Jurkat, Clone E6-1 (cell line): ENCODE data around the gene ARF3.
"Not testable (repeated sequence)": the region's sequence is repeated elsewhere in the genome, so short reads cannot be mapped to it uniquely, and the experiment has no call there.

Experiments
- DNase-seq: peaks from one replicate; pipeline ENCODE4 v3.0.0-alpha.2; 2011; ENCODE audit warnings: low read depth, low spot score
- H3K4me3 ChIP-seq: 2 replicates; pipeline ENCODE4 v1.5.1; 2011; ENCODE audit warnings: mild to moderate bottlenecking, low read length, control low read depth, moderate library complexity

Gene ARF3

DNA sequence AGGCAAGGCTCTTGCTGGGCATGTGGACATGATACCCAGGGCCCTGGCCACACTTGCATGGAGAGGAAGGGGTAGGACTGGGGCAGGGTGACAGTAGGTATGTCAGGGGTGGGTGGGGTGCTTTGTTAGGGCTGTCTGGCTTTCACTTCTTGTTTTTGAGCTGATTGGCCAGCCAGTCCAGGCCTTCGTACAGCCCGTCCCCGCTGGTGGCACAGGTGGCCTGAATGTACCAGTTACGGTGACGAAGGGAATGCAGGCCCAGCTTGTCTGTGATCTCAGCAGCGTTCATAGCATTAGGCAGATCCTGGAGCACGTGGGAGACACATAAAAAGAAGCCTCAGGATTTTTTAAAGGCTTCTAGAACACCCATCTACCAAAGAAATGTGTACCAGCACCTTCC is 18.5 kb downstream of the ARF3 start:
- no peak overlapping the region for H3K4me3 ChIP-seq
- DNase-seq = no peak

GRCh38 chr12:48937170-48937569 is 20.1 kb downstream of the ARF3 start:
- DNase-seq = no peak
- H3K4me3 ChIP-seq = no peak overlapping the region

GRCh38 chr12:48936379-48936979 is 20.8 kb downstream of the ARF3 start:
- DNase-seq = peak; percentile 57
- H3K4me3 ChIP-seq = no peak overlapping the region

DNA sequence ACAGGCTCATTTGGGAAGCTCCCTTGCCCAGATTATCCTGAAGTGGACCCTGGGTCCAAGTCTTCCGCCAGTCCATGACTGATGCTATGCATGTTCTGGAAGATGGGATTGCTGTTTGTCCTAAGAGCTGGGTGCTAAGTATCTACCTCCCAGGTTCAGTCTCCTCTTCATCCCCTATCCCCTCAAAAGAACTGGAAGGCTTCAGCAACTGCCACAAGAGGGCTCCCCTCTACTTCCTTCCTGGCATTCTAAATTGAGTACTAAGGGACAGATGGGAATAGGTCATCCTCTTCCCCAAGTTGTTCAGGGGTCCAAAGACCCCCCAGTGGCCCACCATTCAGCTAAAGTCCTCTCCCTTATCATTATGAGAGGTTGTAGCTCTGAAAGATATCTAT is 23.0 kb downstream of the ARF3 start:
- no peak overlapping the region for H3K4me3 ChIP-seq
- DNase-seq = no peak

DNA sequence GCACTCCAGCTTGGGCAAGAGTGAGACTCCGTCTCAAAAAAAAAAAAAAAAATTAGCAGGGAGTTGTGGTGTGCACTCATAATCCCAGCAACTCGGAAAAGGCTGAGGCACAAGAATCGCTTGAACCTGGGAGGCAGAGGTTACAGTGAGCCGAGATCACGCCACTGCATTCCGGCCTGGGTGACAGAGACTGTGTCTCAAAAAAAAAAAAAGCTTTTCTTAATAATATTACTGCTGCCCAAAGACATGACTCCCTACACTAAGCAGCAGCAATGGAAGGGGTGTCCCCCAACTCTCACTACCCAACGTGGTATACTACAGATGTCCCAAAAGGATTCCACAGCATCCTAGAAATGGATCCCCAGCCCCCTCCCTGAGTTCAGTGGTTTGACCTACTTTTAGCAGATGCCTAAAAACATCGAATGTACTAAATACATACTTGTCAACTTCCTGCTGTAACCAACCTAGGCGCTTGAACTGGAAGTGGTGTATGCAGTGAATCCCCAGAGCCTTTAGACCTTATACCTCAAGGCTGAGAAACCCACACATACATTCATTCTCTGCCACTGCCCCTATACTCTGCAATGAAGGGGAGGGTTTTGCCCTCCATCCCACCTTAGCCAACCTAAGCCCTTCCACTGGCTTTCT is 23.5 kb downstream of the ARF3 start:
- H3K4me3 ChIP-seq = no peak overlapping the region
- DNase-seq = no peak

DNA sequence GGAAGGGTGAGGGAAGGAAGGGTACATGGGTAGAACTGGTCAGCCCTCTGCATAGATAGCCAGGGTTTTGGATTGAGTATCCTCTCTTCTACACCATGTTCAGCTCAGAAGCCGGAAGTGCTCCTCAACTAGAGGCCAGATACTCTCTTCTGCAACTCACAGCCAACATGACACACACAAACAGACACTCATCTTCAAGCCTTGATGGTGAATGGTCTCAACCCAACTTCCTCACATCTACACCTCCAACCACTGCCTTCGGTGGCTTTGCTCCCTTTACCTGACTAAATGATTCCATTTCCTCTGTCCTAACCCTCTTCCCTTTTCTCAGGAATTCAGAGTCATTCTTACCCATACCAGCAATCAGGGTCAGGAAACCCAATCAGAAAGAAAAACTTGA is 24.4 kb downstream of the ARF3 start:
- no peak overlapping the region for H3K4me3 ChIP-seq

DNA sequence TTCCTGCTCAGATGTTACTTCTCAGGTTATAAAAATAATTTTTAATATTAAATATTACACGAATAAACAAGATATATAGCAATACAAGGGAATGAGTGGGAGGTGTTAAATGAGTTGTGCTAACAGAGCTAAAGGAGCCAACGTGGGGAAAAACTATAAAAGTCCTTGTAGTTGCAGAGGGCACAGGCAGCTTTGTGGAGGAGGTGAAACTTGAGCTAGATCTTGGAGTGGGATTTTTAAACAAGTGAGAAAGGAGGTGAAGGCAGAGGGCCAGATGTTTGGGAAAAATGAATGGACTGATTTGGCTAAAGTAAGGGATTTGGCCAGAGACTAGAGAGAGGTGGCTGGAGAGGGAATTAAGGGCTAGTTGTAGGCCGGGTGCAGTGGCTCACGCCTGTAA is 26.8 kb downstream of the ARF3 start:
- H3K4me3 ChIP-seq = no peak overlapping the region
- DNase-seq = no peak

More for the DNA sequence above, 24.4 kb downstream of the ARF3 start:
- DNase-seq = no peak

DNA sequence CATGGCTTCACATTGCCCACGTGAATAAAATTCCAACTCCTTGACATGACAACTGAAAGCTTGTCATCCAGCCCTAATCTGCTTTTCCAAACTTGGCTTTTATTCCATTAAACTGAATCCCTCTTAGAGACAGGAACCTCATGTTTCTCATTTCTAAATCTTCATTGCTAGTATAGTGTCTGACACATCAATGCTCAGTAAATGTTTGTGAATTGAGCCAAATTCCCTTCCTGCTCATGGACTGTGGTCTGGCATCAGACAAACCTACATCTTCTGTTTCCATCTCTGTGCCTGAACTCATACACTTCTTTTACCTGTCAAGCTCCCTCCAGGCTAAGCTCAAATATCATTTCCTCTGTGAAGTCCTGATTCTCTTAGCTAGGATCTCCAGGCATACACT is 27.7 kb downstream of the ARF3 start:
- H3K4me3 ChIP-seq = no peak overlapping the region
- no peak for DNase-seq

- no peak overlapping the region for H3K4me3 ChIP-seq
- no peak for DNase-seq
Measured at GRCh38 chr12:48927261-48927660, 30.0 kb downstream of the ARF3 start.

- peak within 1 kb of the TSS; percentile 90 for H3K4me3 ChIP-seq
- peak; percentile 35 for DNase-seq
Measured at GRCh38 chr12:48925304-48926011, 31.8 kb downstream of the ARF3 start, which contains the start of gene FKBP11. FKBP11 (minus strand) TSS chr12:48925492; CDS start chr12:48925428, 64 bp downstream.

DNA sequence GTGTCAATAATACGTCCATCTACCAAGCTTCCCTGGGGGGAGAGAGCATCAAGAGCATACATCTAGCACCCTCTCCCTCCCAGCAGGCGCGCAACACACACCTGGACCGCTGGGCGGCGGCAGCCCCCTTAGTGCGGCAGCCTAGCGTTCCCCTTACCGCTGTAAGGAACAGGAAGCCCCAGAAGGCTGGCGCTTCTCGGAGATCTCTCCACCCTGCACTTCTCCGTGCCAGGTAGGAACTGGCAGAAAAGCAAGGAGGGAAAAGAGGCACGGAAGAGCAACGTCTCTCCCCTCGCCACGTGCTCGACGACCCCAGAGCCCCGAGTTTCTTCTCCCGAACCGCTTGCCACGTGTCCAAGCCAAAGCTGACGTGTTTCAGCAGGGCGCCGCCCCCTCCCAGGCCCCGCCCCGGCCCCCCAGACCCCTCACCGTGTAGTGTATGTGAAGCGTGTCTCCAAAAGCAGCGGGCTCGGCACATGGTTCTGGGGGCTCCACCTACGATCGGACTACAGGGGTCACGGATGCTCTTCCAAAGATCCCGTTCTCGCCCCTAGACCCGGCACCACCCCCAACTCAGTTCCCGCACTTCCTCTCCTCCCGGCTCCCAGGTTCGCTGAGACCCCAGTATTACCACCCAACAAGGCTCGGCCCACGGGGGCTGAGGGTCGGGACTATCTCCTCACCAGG is 32.5 kb downstream of the ARF3 start:
- peak overlapping the region; percentile 90 for H3K4me3 ChIP-seq
- DNase-seq = peak; percentile 74

DNA sequence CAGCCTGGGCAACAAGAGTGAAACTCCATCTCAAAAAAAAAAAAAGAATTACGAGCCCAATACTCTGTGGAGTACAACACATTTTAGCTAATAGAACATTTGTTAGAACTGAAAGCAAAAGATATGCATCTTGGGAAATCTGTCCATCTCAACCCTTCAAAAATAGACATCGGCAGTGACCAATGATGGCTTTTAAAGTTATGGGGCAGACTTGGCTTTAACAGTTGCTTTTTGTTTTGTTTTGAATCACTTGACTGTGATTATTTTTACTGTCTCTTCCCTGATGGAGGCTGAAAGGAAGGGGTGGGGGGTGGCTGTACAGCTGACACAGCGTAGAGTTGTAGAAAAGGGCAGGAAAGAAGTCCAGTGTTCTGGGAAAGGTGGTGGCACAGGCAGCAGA is 34.2 kb downstream of the ARF3 start:
- DNase-seq = no peak
- no peak overlapping the region for H3K4me3 ChIP-seq

DNA sequence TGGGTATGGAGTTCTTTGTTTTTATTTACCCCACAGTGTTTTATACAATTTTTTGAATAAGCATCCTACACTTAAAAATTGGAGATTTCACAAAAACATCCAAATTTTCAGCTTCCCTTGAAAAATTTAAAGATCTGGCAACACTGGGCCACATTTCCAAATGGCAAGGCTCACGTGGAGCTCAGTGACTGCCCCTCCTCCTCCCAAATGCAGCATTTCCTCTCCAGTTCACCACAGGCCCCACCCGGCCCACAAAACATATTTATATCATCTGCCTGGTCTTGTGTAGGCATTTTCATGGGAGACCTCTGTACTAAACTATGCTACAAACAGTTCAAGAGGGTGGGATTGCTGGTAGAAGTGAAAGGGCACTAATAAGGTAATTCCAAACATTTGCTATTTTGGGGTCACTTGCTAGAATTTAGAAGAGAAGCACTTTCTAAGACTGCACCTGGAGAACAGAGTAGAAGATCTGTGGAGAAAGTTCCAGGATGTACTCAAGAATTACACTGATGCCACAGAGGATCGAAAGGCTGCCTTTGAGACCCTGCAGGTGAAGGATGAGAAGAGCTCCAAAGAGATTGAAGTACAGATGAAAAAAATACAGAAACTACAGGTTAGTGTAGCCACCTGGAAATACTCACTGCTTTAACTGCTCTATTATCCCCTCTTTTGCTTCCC is 39.3 kb downstream of the ARF3 start:
- peak; percentile 50 for DNase-seq

DNA sequence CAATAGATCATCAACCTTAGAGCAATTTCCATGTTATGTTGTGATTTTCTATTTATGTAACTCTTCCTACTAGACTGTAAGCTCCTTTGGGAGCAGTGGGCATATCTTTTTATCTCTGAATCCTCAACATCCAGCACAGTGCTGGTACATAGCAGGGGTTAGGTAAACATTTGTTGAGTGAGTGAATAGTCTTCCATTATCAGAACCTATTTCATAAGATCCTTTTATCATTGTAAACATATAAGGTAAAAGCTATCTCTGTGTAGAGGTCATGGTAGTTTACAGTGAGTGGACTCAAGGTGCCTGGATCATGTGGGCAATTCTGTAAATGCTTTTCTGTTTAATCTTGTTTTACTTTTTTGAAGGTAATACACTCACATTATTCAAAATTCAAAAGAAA is 47.1 kb downstream of the ARF3 start:
- H3K4me3 ChIP-seq = no peak overlapping the region
- DNase-seq = no peak

More for the DNA sequence above, 39.3 kb downstream of the ARF3 start:
- no peak overlapping the region for H3K4me3 ChIP-seq

- not testable (repeated sequence) for H3K4me3 ChIP-seq, DNase-seq
Measured at GRCh38 chr12:48909698-48910097, 47.6 kb downstream of the ARF3 start.

GRCh38 chr12:48907245-48907644 is 50.0 kb downstream of the ARF3 start:
- no peak for DNase-seq
- no peak overlapping the region for H3K4me3 ChIP-seq

DNA sequence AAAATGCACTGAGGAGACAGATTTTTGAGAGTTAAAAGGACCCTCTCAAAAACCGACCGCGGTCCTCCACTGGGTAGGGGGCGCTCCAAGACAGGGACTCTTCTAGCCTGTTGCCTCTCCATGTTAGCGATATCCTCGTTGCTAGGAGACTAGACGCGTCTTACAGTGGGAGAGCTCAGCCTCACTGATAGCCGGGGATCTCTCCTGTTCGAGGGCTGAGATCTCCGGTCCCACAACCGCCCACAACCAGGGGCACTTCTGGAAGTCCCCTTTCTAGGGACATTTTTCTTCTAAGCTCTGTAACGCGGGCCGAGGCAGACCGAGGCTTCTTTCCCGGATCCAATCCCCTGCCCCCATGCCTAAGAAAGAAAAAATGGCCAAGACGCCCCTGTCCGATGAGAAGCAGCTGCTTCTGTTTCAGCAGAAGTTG is 53.3 kb downstream of the ARF3 start:
- H3K4me3 ChIP-seq = peak overlapping the region; percentile 53
- DNase-seq = peak; percentile 83

DNA sequence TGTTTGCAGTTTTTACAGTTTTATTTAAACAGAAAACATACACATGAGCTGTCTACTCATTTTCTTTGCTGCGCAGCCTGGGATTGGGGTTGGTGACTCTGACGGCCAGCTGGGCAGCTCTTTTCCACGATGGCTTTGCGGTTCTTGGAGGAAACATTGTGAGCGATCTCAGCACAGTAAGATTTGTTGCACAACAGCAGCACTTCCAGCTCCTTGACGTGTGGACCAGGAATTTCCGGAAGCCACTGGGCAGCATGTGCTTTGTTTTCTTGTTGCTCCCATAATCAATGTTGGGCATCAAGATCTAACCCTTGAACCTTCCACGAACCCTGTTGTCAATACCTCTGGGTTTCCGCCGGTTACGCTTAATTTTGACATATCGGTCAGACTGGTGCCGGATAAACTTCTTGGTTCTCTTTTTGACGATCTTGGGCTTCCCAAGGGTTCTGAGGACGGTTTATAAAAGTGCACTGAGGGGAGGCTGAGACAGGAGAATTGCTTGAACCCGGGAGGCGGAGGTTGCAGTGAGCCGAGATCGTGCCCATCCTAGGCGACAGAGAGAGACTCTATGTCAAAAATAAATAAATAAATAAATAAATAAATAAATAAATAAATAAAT is 53.8 kb downstream of the ARF3 start:
- H3K4me3 ChIP-seq = no peak overlapping the region
- DNase-seq = no peak

- no peak overlapping the region for H3K4me3 ChIP-seq
- DNase-seq = no peak
Measured at GRCh38 chr12:48901278-48901677, 56.0 kb downstream of the ARF3 start.
